ENCODE results near the gene CCDC6. TPM values are rescaled to one million over a fixed set of nuclear protein-coding genes. Genes with fewer than 3 reads are reported as not detected.
"Not testable (repeated sequence)": the region's sequence is repeated elsewhere in the genome, so short reads cannot be mapped to it uniquely, and the experiment has no call there.

CCDC6 gene
- total RNA-seq, 3 donors from 2014 or later (not counting 1 experiment from before 2014, with no cell fraction given) = 19.7 to 23.4 (median 20.8) TPM

DNA sequence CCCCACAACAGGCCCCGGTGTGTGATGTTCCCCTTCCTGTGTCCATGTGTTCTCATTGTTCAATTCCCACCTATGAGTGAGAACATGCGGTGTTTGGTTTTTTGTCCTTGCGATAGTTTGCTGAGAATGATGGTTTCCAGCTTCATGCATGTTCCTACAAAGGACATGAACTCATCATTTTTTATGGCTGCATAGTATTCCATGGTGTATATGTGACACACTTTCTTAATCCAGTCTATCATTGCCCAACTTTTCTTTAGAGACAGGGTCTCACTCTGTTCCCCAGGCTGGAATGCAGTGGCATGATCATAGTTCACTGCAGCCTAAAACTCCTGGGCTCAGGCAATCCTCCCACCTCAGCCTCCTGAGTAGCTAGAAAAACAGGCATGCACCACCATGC, 120.9 kb downstream of the CCDC6 start:
- H3K27me3 Mint-ChIP-seq (ENCODE audit: low read depth in 2 of 2); H3K36me3 Mint-ChIP-seq; H3K36me3 ChIP-seq (ENCODE audit: control insufficient read depth, insufficient read depth, low read length); H3K4me3 ChIP-seq (ENCODE audit: low read length); H3K27ac ChIP-seq (ENCODE audit: low read length); H3K4me1 Mint-ChIP-seq; H3K27me3 ChIP-seq (ENCODE audit: control insufficient read depth, insufficient read depth, low read length); H3K9me3 ChIP-seq (ENCODE audit: control insufficient read depth, insufficient read depth, low read length); DNase-seq; intact Hi-C loops (cut with micrococcal nuclease); H3K9me3 Mint-ChIP-seq; H3K27ac Mint-ChIP-seq; H3K4me1 ChIP-seq (ENCODE audit: control insufficient read depth, insufficient read depth, low read length); H3K4me3 Mint-ChIP-seq; ATAC-seq: not testable (repeated sequence)
- WGBS (ENCODE audit: insufficient coverage) = no CpG with 5 or more reads among the region's 3 CpGs

GRCh38 chr10:59781511-59781910, 124.8 kb downstream of the CCDC6 start:
- Mint-ChIP-seq H3K9me3 (no peaks in the 10 kb centered on the region), H3K36me3 (no peaks in the 10 kb centered on the region), H3K27me3 (ENCODE audit: low read depth in 2 of 2) (no peaks in the 10 kb centered on the region), H3K4me3 (no peak overlapping the region), H3K4me1 (no peaks in the 10 kb centered on the region), H3K27ac (no peak overlapping the region)
- TF ChIP-seq CTCF (IDR thresholded peaks at IDR 0.05) = no peak
- DNase-seq = no peak
- Histone ChIP-seq H3K4me1 (ENCODE audit: control insufficient read depth, insufficient read depth, low read length) (no peaks in the 10 kb centered on the region), H3K27me3 (ENCODE audit: control insufficient read depth, insufficient read depth, low read length) (no peaks in the 10 kb centered on the region), H3K4me3 (ENCODE audit: low read length) (no peak overlapping the region), H3K27ac (ENCODE audit: low read length) (no peak overlapping the region), H3K36me3 (ENCODE audit: control insufficient read depth, insufficient read depth, low read length) (no peaks in the 10 kb centered on the region), H3K9me3 (ENCODE audit: control insufficient read depth, insufficient read depth, low read length) (no peaks in the 10 kb centered on the region)
- WGBS (ENCODE audit: insufficient coverage) = 97% methylated on average over 8 of the region's 8 CpGs
- no peak for ATAC-seq
- intact Hi-C loops (cut with micrococcal nuclease) = no loop called here

DNA sequence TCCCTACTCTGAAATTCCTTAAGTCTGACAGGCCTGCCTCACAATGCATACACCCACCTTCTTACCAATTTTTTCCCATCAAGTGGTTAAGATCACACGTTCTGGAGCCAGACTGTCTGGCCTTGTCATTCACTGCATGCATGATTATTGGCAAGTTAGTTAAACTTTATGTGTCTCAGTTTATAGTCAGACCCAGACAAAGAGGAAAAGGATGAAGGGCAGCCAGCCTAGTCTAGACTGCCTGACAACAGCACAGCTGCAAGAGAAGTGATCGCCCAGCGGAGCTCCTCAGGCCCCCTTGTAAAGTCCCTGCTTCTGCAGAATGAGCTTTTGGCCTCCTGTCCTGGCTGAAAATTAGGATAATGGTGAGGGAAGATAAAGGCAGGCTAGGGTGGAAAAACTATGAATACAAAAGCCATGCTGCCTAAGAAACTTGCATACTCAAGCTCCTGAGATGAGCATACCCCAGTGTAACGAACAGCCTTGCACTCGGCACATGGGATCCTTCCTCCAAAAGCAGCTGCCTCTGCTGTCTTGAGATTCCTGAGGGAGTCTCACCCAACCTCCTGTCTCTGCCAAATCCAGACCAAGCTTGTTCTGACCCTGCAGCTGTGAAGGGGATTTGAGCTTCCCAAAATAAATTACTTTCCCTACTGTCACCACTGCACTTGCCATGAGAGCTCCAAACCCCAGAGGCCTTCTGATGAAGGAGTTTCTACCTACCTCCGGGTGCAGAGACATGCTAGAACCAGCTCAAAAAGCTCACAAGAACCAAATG, 126.4 kb downstream of the CCDC6 start:
- Histone ChIP-seq H3K4me1 (ENCODE audit: control insufficient read depth, insufficient read depth, low read length) (no peaks in the 10 kb centered on the region), H3K27me3 (ENCODE audit: control insufficient read depth, insufficient read depth, low read length) (no peaks in the 10 kb centered on the region), H3K9me3 (ENCODE audit: control insufficient read depth, insufficient read depth, low read length) (no peaks in the 10 kb centered on the region), H3K27ac (ENCODE audit: low read length) (no peak overlapping the region), H3K36me3 (ENCODE audit: control insufficient read depth, insufficient read depth, low read length) (no peaks in the 10 kb centered on the region), H3K4me3 (ENCODE audit: low read length) (no peak overlapping the region)
- WGBS (ENCODE audit: insufficient coverage) = 86% methylated on average over 6 of the region's 6 CpGs
- H3K9me3 Mint-ChIP-seq = no peaks in the 10 kb centered on the region
- no peak overlapping the region for H3K27ac Mint-ChIP-seq
- ATAC-seq (no peak), DNase-seq (no peak)
- H3K27me3 Mint-ChIP-seq (ENCODE audit: low read depth in 2 of 2) = peaks cover 0 to 3% of the 10 kb centered on the region in 2 donors
- no peaks in the 10 kb centered on the region for H3K36me3 Mint-ChIP-seq
- H3K4me1 Mint-ChIP-seq = no peaks in the 10 kb centered on the region
- H3K4me3 Mint-ChIP-seq = no peak overlapping the region
- intact Hi-C loops (cut with micrococcal nuclease) = no loop called here
- TF ChIP-seq CTCF (IDR thresholded peaks at IDR 0.05) = no peak

DNA sequence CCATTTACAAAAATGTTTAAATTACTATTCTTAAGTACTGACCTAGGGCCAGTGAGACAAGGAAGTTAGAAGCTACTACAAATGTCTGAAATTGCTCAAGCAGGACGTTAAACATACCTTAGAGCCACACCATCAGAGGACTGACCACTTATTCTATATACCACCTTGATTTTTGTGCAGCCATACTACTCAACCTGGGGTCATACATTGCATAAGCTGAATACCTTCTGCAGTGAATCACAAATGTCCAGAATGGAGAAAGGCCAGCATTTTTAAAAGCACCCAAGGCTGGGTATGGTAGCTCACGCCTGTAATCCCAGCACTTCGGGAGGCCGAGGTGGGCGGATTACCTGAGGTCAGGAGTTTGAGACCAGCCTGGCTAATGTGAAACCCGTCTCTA, 131.9 kb downstream of the CCDC6 start:
- Mint-ChIP-seq H3K9me3 (no peaks in the 10 kb centered on the region), H3K4me1 (no peaks in the 10 kb centered on the region), H3K36me3 (no peaks in the 10 kb centered on the region), H3K4me3 (no peak overlapping the region), H3K27me3 (ENCODE audit: low read depth in 2 of 2) (peaks cover 0 to 6% of the 10 kb centered on the region in 2 donors), H3K27ac (no peak overlapping the region)
- no peak for ATAC-seq
- H3K9me3 ChIP-seq (ENCODE audit: control insufficient read depth, insufficient read depth, low read length) = no peaks in the 10 kb centered on the region
- 93% methylated on average over 6 of the region's 6 CpGs for WGBS (ENCODE audit: insufficient coverage)
- H3K4me1 ChIP-seq (ENCODE audit: control insufficient read depth, insufficient read depth, low read length) = no peaks in the 10 kb centered on the region
- no peaks in the 10 kb centered on the region for H3K27me3 ChIP-seq (ENCODE audit: control insufficient read depth, insufficient read depth, low read length)
- TF ChIP-seq CTCF (IDR thresholded peaks at IDR 0.05) = no peak
- DNase-seq = no peak
- intact Hi-C loops (cut with micrococcal nuclease) = no loop called here
- H3K4me3 ChIP-seq (ENCODE audit: low read length) = no peak overlapping the region
- no peak overlapping the region for H3K27ac ChIP-seq (ENCODE audit: low read length)
- H3K36me3 ChIP-seq (ENCODE audit: control insufficient read depth, insufficient read depth, low read length) = no peaks in the 10 kb centered on the region

All from natural killer cell (primary cell).